ENCODE data around the gene AGGF1.

DNA sequence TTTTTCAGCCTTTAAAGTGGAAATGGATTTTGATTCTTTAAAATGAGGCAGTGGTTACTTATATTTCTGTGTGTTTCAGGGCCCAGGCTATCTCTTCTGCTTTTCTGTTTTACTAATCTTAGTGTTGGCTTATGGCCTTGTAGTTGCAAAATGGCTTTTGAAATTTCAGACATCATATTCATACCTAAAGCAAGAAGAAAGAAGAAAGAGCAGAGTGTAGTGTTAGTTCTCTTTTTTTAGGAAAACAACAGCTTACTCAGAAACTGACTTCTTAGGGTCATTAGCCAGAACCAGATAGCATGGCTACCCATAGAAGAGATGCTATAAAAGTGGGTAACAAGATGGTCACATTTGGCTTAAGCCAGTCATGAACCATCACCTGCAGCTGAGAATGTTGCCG is 36.0 kb downstream of the AGGF1 start:
- TF ChIP-seq POLR2A (IDR thresholded peaks at IDR 0.05) (no peak), POLR2AphosphoS5 (IDR thresholded peaks at IDR 0.05) (no peak), EP300 (IDR thresholded peaks at IDR 0.05; ENCODE audit: low read depth) (no peak)
- TF ChIP-seq, protein P1, sequence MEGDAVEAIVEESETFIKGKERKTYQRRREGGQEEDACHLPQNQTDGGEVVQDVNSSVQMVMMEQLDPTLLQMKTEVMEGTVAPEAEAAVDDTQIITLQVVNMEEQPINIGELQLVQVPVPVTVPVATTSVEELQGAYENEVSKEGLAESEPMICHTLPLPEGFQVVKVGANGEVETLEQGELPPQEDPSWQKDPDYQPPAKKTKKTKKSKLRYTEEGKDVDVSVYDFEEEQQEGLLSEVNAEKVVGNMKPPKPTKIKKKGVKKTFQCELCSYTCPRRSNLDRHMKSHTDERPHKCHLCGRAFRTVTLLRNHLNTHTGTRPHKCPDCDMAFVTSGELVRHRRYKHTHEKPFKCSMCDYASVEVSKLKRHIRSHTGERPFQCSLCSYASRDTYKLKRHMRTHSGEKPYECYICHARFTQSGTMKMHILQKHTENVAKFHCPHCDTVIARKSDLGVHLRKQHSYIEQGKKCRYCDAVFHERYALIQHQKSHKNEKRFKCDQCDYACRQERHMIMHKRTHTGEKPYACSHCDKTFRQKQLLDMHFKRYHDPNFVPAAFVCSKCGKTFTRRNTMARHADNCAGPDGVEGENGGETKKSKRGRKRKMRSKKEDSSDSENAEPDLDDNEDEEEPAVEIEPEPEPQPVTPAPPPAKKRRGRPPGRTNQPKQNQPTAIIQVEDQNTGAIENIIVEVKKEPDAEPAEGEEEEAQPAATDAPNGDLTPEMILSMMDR (IDR thresholded peaks at IDR 0.05): no peak

All from transverse colon (tissue), 4 donors.